HG03139 (cell line): ENCODE measurements around the gene AGT.
"Not testable (repeated sequence)": the region's sequence is repeated elsewhere in the genome, so short reads cannot be mapped to it uniquely, and the experiment has no call there.

Source experiments
- ATAC-seq: cut with Tn5 transposase; IDR thresholded peaks from one replicate; pipeline ENCODE4 v1.9.1; 2021; ENCODE audit not compliant: unreplicated experiment

AGT gene

GRCh38 chr1:230707732-230708630 lies 5.9 kb downstream of the AGT start:
- no peak for ATAC-seq

- no peak for ATAC-seq
Observed at GRCh38 chr1:230706887-230707731, 6.8 kb downstream of the AGT start.

- ATAC-seq = no peak
Observed at GRCh38 chr1:230706020-230706699, 7.8 kb downstream of the AGT start.

- ATAC-seq = no peak
Observed at GRCh38 chr1:230705289-230706019, 8.5 kb downstream of the AGT start.

- ATAC-seq = no peak
Observed at GRCh38 chr1:230704830-230705229, 9.1 kb downstream of the AGT start.

- no peak for ATAC-seq
Observed at GRCh38 chr1:230703679-230704385, 10.1 kb downstream of the AGT start.

- ATAC-seq = no peak
Observed at GRCh38 chr1:230702934-230703678, 10.8 kb downstream of the AGT start.

- ATAC-seq = no peak
Observed at GRCh38 chr1:230701895-230702768, 11.8 kb downstream of the AGT start.

GRCh38 chr1:230701434-230701833 lies 12.5 kb downstream of the AGT start:
- no peak for ATAC-seq

GRCh38 chr1:230700132-230700531 lies 13.8 kb downstream of the AGT start:
- ATAC-seq = no peak

GRCh38 chr1:230699716-230700115 lies 14.2 kb downstream of the AGT start:
- no peak for ATAC-seq

- not testable (repeated sequence) for ATAC-seq
Observed at GRCh38 chr1:230698964-230699363, 15.0 kb downstream of the AGT start.

- no peak for ATAC-seq
Observed at GRCh38 chr1:230698130-230698529, 15.8 kb downstream of the AGT start.

GRCh38 chr1:230696722-230697437 lies 17.0 kb downstream of the AGT start:
- ATAC-seq = no peak

GRCh38 chr1:230696218-230696617 lies 17.7 kb downstream of the AGT start:
- no peak for ATAC-seq

GRCh38 chr1:230694991-230695390 lies 18.9 kb downstream of the AGT start:
- ATAC-seq = no peak

- no peak for ATAC-seq
Observed at GRCh38 chr1:230694464-230694863, 19.5 kb downstream of the AGT start.

- no peak for ATAC-seq
Observed at GRCh38 chr1:230693777-230694176, 20.1 kb downstream of the AGT start.
